ACHN (cell line): ENCODE data around the gene CD300LF.
A peak's percentile ranks its signal among the peaks of the same experiment; 100 is the strongest.

Source experiments
- DNase-seq: peaks from one replicate; pipeline ENCODE4 v3.0.0-alpha.2; 2015
- in situ Hi-C: cut with HindIII; loops from 2 replicates; pipeline ENCODE4 v1.10.0; 2017; ENCODE audit warnings: low sequenced_read_pairs, low pct_ligation_motif_present, low pct_unique_long_range_greater_than_20kb

CD300LF gene

GRCh38 chr17:74671031-74671771 lies 41.5 kb downstream of the CD300LF start:
- in situ Hi-C loops = no loop called here
- DNase-seq = peak; percentile 67

GRCh38 chr17:74670329-74670728 lies 42.4 kb downstream of the CD300LF start:
- in situ Hi-C loops = no loop called here
- DNase-seq = no peak

GRCh38 chr17:74663561-74663960 lies 49.2 kb downstream of the CD300LF start:
- DNase-seq = peak; percentile 60
- in situ Hi-C loops = no loop called here

- peak; percentile 64 for DNase-seq
- in situ Hi-C loops = no loop called here
Measured at GRCh38 chr17:74659889-74660288, 52.8 kb downstream of the CD300LF start.

- in situ Hi-C loops = no loop called here
- DNase-seq = no peak
Measured at GRCh38 chr17:74658620-74659019, 54.1 kb downstream of the CD300LF start.

GRCh38 chr17:74654742-74655141 lies 58.0 kb downstream of the CD300LF start:
- in situ Hi-C loops = no loop called here
- DNase-seq = no peak

- DNase-seq = no peak
- in situ Hi-C loops = no loop called here
Measured at GRCh38 chr17:74652020-74652419, 60.7 kb downstream of the CD300LF start.

- in situ Hi-C loops = no loop called here
- DNase-seq = no peak
Measured at GRCh38 chr17:74649909-74650308, 62.8 kb downstream of the CD300LF start.

- DNase-seq = no peak
- in situ Hi-C loops = no loop called here
Measured at GRCh38 chr17:74647871-74648672, 64.7 kb downstream of the CD300LF start.

- DNase-seq = peak; percentile 45
- in situ Hi-C loops = no loop called here
Measured at GRCh38 chr17:74646231-74646630, 66.5 kb downstream of the CD300LF start.

GRCh38 chr17:74645010-74645409 lies 67.7 kb downstream of the CD300LF start:
- no peak for DNase-seq
- in situ Hi-C loops = no loop called here

- in situ Hi-C loops = no loop called here
- DNase-seq = no peak
Measured at GRCh38 chr17:74644419-74644818, 68.3 kb downstream of the CD300LF start.
